Large intestine (tissue), 3 donors: ENCODE results near the gene HFM1. TPM values are rescaled to one million over a fixed set of nuclear protein-coding genes. Genes with fewer than 3 reads are reported as not detected.
"Not testable (repeated sequence)": the region's sequence is repeated elsewhere in the genome, so short reads cannot be mapped to it uniquely, and the experiment has no call there.

Source experiments
- DNase-seq, 2 donors: peaks; one replicate each; pipeline versions ENCODE4 v3.0.0 to v3.0.0-alpha.2; 2013
- H3K27ac ChIP-seq: one replicate; pipeline ENCODE4 v1.5.1; 2013; ENCODE audit warnings: low read length
- H3K27me3 ChIP-seq: 2 replicates; pipeline ENCODE4 v1.6.1; 2013; ENCODE audit warnings: low read length; ENCODE audit not compliant: control insufficient read depth, insufficient read depth
- H3K36me3 ChIP-seq: 2 replicates; pipeline ENCODE4 v1.6.1; 2013; ENCODE audit warnings: low read length; ENCODE audit not compliant: control insufficient read depth, insufficient read depth
- H3K4me1 ChIP-seq: one replicate; pipeline ENCODE4 v1.6.1; 2013; ENCODE audit warnings: low read length; ENCODE audit not compliant: control insufficient read depth, insufficient read depth
- H3K4me3 ChIP-seq: one replicate; pipeline ENCODE4 v1.5.1; 2013; ENCODE audit warnings: low read length
- H3K9me3 ChIP-seq: one replicate; pipeline ENCODE4 v1.6.1; 2013; ENCODE audit warnings: mild to moderate bottlenecking, low read depth, low read length, moderate library complexity; ENCODE audit not compliant: control insufficient read depth
- WGBS: methylation state at CpG from one replicate; pipeline ENCODE4 v1.1.5; 2013; ENCODE audit warnings: low lambda C conversion rate; ENCODE audit not compliant: insufficient coverage; 5-methylcytosine and 5-hydroxymethylcytosine counted together
- polyA plus RNA-seq: library from polyadenylated mRNA; unstranded; fragments of 120-200 nt; gene quantifications from one replicate; pipeline ENCODE4 v1.2.1, GENCODE V29; 2013

Gene HFM1
- polyA plus RNA-seq, 1 donor, result 1.5 TPM

DNA sequence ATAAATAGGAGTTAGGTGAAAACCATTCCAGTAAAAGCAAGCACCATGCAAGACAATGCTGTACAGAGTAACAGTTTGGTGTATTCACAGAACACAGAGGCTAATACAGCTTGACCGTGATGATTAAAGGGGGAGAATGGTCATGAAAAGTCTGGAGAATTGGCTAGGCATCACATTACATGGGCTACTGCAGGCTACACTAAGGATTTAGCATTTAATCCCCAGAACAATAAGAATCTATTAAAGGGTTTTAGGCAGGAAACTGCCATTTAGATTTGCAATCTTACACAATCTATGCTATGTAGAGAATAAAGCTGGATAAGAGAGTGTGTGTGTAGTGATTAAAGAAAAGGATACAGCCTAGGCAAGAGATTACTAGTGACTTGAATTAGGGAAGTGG is 30.6 kb downstream of the HFM1 start:
- DNase-seq, result no peak
- no peak overlapping the region for H3K4me3 ChIP-seq
- no peak overlapping the region for H3K27ac ChIP-seq
- H3K27me3 ChIP-seq, result no peaks in the 10 kb centered on the region
- WGBS, result no CpG with 5 or more reads among the region's 1 CpG
- peaks cover 2% of the 10 kb centered on the region for H3K36me3 ChIP-seq
- no peaks in the 10 kb centered on the region for H3K9me3 ChIP-seq
- no peaks in the 10 kb centered on the region for H3K4me1 ChIP-seq

DNA sequence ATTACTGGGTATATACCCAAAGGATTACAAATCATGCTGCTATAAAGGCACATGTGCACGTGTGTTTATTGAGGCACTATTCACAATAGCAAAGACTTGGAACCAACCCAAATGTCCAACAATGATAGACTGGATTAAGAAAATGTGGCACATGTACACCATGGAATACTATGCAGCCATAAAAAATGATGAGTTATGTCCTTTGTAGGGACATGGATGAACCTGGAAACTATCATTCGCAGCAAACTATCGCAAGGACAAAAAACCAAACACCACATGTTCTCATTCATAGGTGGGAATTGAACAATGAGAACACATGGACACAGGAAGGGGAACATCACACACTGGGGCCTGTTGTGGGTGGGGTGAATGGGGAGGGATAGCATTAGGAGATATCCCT is 32.4 kb downstream of the HFM1 start:
- WGBS, result no CpG with 5 or more reads among the region's 3 CpGs
- H3K4me1 ChIP-seq, H3K9me3 ChIP-seq, H3K4me3 ChIP-seq, DNase-seq, H3K36me3 ChIP-seq, H3K27me3 ChIP-seq, H3K27ac ChIP-seq: not testable (repeated sequence)

DNA sequence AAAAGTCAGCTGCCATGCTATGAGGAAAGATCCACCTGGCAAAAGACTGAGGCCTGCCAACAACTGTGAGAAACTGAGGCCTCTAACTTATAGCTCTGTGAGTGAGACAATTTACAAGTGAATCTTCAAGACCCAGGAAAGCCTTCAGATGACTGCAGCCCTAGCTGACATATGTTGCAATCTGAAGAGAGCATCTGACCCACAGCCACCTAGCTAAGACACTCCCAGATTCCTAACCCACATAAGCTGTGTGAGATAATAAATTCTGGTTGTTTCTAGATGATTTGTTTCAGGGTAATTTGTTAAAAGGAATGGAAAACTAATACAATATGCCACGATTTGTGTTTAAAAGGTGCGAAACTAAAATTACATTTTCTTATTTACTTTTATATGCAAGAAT is 55.1 kb downstream of the HFM1 start:
- H3K4me3 ChIP-seq, result no peak overlapping the region
- WGBS, result 100% methylated on average over 1 of the region's 2 CpGs
- H3K36me3 ChIP-seq, result no peaks in the 10 kb centered on the region
- no peaks in the 10 kb centered on the region for H3K27me3 ChIP-seq
- H3K9me3 ChIP-seq, result peaks cover 7% of the 10 kb centered on the region
- no peak for DNase-seq
- no peak overlapping the region for H3K27ac ChIP-seq
- no peaks in the 10 kb centered on the region for H3K4me1 ChIP-seq

GRCh38 chr1:91346824-91347223 is 57.8 kb downstream of the HFM1 start:
- Histone ChIP-seq H3K27ac (no peak overlapping the region), H3K4me3 (no peak overlapping the region), H3K27me3 (no peaks in the 10 kb centered on the region), H3K4me1 (no peaks in the 10 kb centered on the region), H3K9me3 (no peaks in the 10 kb centered on the region), H3K36me3 (no peaks in the 10 kb centered on the region)
- WGBS, result 86% methylated on average over 2 of the region's 3 CpGs
- no peak for DNase-seq

DNA sequence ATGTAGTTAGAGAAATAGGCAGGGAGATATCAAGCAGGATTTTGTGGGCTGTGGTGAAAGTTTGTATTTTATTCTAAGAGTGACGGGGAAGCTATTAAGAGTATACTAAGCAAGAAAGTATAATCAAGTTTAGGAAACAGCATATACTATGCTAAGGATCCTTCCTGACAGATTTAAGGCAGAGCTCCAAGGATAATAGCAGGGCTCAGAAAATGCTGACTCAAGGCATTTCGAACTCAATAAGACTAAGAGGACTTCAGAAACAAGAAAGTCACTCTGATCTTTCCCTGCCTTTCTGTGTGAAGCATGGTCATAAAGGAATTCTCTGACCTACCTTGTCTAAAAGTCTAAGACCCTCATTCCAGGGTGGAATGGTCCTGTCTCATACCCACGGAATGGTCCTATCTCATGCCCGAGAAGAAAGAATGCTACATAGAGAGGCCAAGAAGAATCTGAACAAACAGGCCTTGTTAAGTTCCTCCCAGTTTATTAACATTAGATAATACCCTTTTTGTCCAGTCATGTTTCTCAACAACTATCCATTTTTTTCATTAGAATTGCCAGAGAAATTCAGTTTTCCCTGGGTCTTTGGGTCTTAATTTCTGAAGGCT is 59.1 kb downstream of the HFM1 start:
- Histone ChIP-seq H3K9me3 (no peaks in the 10 kb centered on the region), H3K36me3 (no peaks in the 10 kb centered on the region), H3K4me1 (no peaks in the 10 kb centered on the region), H3K4me3 (no peak overlapping the region), H3K27me3 (no peaks in the 10 kb centered on the region), H3K27ac (no peak overlapping the region)
- no peak for DNase-seq
- 0% methylated on average over 1 of the region's 4 CpGs for WGBS

- no peaks in the 10 kb centered on the region for H3K36me3 ChIP-seq
- H3K4me1 ChIP-seq, result no peaks in the 10 kb centered on the region
- no peak for DNase-seq
- H3K4me3 ChIP-seq, result no peak overlapping the region
- WGBS, result no CpG with 5 or more reads among the region's 7 CpGs
- H3K27me3 ChIP-seq, result no peaks in the 10 kb centered on the region
- H3K9me3 ChIP-seq, result no peaks in the 10 kb centered on the region
- H3K27ac ChIP-seq, result no peak overlapping the region
Measured at GRCh38 chr1:91338501-91338900, 66.1 kb downstream of the HFM1 start.

- no peak overlapping the region for H3K27ac ChIP-seq
- WGBS, result no CpG with 5 or more reads among the region's 2 CpGs
- no peaks in the 10 kb centered on the region for H3K36me3 ChIP-seq
- H3K4me3 ChIP-seq, result no peak overlapping the region
- H3K9me3 ChIP-seq, result no peaks in the 10 kb centered on the region
- no peaks in the 10 kb centered on the region for H3K4me1 ChIP-seq
- DNase-seq, result no peak
- H3K27me3 ChIP-seq, result no peaks in the 10 kb centered on the region
Measured at GRCh38 chr1:91335603-91336002, 69.0 kb downstream of the HFM1 start.

- H3K27me3 ChIP-seq, result no peaks in the 10 kb centered on the region
- H3K36me3 ChIP-seq, result no peaks in the 10 kb centered on the region
- no peaks in the 10 kb centered on the region for H3K4me1 ChIP-seq
- no peak overlapping the region for H3K4me3 ChIP-seq
- H3K9me3 ChIP-seq, result no peaks in the 10 kb centered on the region
- no peak for DNase-seq
- no peak overlapping the region for H3K27ac ChIP-seq
- 84% methylated on average over 2 of the region's 4 CpGs for WGBS
Measured at GRCh38 chr1:91334856-91335255, 69.8 kb downstream of the HFM1 start.

- Histone ChIP-seq H3K27me3 (no peaks in the 10 kb centered on the region), H3K4me1 (no peaks in the 10 kb centered on the region), H3K9me3 (no peaks in the 10 kb centered on the region), H3K36me3 (peaks cover 4% of the 10 kb centered on the region), H3K27ac (no peak overlapping the region), H3K4me3 (no peak overlapping the region)
- no peak for DNase-seq
- WGBS, result 100% methylated on average over 1 of the region's 2 CpGs
Measured at GRCh38 chr1:91325456-91325855, 79.2 kb downstream of the HFM1 start.

DNA sequence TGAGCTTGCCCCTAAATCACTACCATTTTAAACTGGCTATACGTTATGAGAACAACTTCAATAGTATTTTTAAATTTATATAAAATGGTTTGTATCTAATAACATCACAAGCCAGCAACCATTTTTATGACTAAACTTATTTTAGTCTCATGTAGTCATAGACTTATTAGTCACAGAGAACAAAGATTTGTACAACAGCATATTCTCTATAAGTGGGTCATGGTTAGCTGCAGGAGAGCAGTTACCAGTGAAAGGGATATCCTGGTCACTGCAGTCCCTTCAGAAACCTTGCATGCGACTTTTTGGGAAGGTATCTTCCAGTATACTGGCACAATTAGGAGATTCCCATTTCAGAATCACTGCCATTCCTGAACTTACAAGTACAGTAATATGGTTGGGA is 90.0 kb downstream of the HFM1 start:
- Histone ChIP-seq H3K27me3 (no peaks in the 10 kb centered on the region), H3K4me1 (no peaks in the 10 kb centered on the region), H3K4me3 (no peak overlapping the region), H3K27ac (no peak overlapping the region), H3K9me3 (no peaks in the 10 kb centered on the region), H3K36me3 (no peaks in the 10 kb centered on the region)
- no peak for DNase-seq
- WGBS, result no CpG with 5 or more reads among the region's 2 CpGs

- Histone ChIP-seq H3K4me3 (no peak overlapping the region), H3K9me3 (no peaks in the 10 kb centered on the region), H3K27ac (no peak overlapping the region), H3K36me3 (no peaks in the 10 kb centered on the region), H3K27me3 (no peaks in the 10 kb centered on the region), H3K4me1 (no peaks in the 10 kb centered on the region)
- WGBS, result no CpG with 5 or more reads among the region's 2 CpGs
- no peak for DNase-seq
Measured at GRCh38 chr1:91311672-91312071, 93.0 kb downstream of the HFM1 start.
